Vein endothelial cell (primary cell): ENCODE results near the gene SMARCE1. TPM values are rescaled to one million over a fixed set of nuclear protein-coding genes. Genes with fewer than 3 reads are reported as not detected.

Experiments used
- total RNA-seq: library from RNA; depleted of rRNA; stranded (reverse); fragments of >200 nt; gene quantifications from 2 replicates; pipeline ENCODE4 v1.2.3, GENCODE V29; 2012

SMARCE1 gene
- total RNA-seq, result 100 and 136 TPM in 2 replicates

DNA sequence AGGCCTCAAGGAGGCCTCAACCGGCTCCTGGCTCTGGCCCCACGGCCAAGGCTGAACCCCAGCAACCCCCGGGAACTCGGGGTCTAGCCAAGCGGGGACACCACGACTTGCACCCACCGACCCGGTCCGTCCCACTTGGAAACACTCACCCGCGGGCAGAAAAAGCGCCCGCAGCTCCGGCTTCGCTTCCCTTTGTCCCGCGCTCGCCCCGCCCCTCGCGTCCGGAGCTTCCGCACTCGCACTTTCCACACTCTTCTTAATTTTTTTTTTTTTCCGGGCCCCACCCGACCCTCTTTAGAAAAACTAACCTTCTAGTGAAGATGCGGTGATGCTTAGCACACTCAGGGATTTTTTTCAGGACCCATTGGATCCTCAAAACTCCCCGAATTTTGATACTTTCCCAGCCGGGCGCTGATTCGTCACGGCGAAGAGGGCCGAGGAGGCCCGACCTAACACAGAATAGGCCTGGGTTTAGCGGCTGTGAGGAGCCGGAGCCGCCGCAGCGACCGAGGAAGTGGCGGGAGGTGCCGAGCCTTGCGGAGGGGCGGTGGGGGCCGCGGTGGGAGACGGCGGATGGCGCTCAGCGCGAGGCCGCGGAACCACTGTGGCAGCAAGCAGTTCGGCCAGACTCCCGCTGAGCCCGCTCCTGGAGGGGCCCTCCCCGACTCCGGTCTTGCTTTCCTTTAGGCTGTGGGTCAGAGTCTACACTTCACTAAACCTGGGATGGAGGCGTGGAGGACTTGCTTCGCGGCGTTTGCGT, at the start of gene SMARCE1:
SMARCE1 (minus strand) TSS at position 195 of the 760 bp plus-strand sequence. CDS start 2,016 bp downstream, outside the sequence.

DNA sequence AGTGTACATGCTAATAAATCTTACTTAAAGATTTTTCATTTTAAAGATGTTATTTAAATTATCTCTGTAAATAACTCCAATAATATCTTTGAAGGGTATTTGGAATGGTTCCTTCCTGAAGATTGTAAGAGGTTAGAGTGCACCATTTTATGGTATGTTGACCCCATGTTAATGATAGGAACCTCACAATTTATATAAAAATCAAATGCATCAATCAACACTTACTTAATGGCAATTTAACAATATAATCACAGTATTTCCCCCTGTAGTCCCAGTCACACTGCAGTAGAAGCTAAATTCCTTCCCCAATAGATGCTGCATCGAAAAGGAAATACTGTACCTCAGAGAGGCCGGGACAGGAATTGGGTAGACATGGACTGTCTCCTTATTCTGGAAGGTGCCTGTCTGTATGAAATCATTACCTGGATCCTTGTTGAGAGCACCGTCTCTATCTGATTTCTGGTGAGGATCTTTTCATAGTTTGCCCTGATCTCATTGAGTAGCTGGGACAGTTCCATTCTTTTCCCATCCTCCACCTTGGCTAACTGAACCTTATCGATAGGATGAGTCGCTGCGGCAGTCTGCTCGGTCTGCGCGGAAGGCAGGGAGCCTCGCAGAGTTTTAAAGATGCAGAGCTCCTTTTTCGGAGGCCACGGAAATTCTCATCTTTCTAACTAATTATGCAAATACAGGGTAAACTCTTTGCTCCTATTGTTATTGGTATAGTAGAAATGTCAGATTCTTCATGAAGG, 17.1 kb upstream of the SMARCE1 start, which contains the start of gene KRT222:
KRT222 (minus strand) TSS at position 596 of the 752 bp plus-strand sequence; CDS start at position 518, 78 bp downstream.

Other genes with a start within 250 kb of the SMARCE1 start
- gene TOP2A, start 229.9 kb downstream of the SMARCE1 start, total RNA-seq, result 31.7 and 61.5 TPM in 2 replicates
- 180 and 262 TPM in 2 replicates for gene IGFBP4, start 204.4 kb downstream of the SMARCE1 start, total RNA-seq
- not detected in 2 replicates for gene TNS4, start 146.2 kb downstream of the SMARCE1 start, total RNA-seq
- gene CCR7, start 82.3 kb downstream of the SMARCE1 start, total RNA-seq, result not detected in 2 replicates
- gene KRT222, start 17.4 kb upstream of the SMARCE1 start, total RNA-seq, result not detected in 2 replicates
- gene KRT24, start 55.9 kb upstream of the SMARCE1 start, total RNA-seq, result not detected in 2 replicates
- not detected in 2 replicates for gene KRT25, start 107.5 kb upstream of the SMARCE1 start, total RNA-seq
- not detected in 2 replicates for gene KRT26, start 124.4 kb upstream of the SMARCE1 start, total RNA-seq
- gene KRT27, start 134.7 kb upstream of the SMARCE1 start, total RNA-seq, result not detected in 2 replicates
- not detected in 2 replicates for gene KRT28, start 152.1 kb upstream of the SMARCE1 start, total RNA-seq
- gene KRT10, start 174.8 kb upstream of the SMARCE1 start, total RNA-seq, result 0.98 and 5.4 TPM in 2 replicates
- gene KRT12, start 219.4 kb upstream of the SMARCE1 start, total RNA-seq, result not detected in 2 replicates
- not detected in 2 replicates for gene KRT20, start 237.4 kb upstream of the SMARCE1 start, total RNA-seq